LNCaP clone FGC (cell line): ENCODE results near the gene C1orf94.

Experiments
- DNase-seq: peaks from one replicate; pipeline ENCODE4 v3.0.0-alpha.2; 2011; ENCODE audit warnings: low read depth
- H3K4me3 ChIP-seq: 2 replicates; pipeline ENCODE4 v1.5.1; 2011; ENCODE audit warnings: mild to moderate bottlenecking, low read depth, low read length, control low read depth
- TF ChIP-seq, protein P1 (sequence below): IDR thresholded peaks from 2 replicates; pipeline ENCODE4 v1.5.1; 2012; ENCODE audit warnings: mild to moderate bottlenecking; ENCODE audit not compliant: control insufficient read depth, insufficient read depth; ENCODE audit errors: extremely low read depth

The C1orf94 gene

DNA sequence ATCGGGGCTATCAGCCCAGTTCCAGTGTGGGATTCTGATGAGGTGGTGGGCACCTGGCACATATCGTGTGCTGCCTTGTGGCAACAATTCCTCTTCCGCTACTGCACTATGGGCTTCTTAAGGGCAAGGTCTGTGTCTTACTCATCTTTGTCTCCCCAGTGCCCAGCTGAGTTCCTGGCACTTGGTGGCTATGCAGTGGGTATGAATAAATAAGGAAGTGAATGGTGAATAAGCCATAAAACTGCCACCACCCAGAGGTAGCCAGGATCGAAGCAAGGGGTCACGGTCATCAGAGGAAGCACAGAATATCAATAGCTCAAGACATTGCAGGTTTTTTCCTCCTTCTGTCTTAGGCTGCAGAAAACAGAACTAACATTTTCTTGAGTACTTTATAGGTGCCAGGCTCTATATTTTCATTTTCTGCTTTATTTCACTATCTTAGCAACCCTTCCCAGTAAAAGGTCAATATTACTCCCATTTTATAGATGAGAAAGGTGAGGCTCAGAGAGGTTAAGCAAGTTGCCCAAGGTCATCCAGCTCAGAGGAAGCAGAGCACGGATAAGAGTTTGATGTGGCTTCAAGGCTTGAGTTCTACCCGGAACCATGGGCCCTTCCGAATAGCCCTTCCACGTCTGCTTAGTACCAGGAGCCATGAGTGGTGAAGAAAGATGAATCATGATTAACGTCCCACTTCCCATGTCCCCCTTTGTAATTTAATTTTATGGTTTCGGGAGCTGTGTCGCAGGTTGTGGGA, 10.2 kb downstream of the C1orf94 start:
- no peak for DNase-seq
- H3K4me3 ChIP-seq = no peak overlapping the region
- TF ChIP-seq, protein P1, sequence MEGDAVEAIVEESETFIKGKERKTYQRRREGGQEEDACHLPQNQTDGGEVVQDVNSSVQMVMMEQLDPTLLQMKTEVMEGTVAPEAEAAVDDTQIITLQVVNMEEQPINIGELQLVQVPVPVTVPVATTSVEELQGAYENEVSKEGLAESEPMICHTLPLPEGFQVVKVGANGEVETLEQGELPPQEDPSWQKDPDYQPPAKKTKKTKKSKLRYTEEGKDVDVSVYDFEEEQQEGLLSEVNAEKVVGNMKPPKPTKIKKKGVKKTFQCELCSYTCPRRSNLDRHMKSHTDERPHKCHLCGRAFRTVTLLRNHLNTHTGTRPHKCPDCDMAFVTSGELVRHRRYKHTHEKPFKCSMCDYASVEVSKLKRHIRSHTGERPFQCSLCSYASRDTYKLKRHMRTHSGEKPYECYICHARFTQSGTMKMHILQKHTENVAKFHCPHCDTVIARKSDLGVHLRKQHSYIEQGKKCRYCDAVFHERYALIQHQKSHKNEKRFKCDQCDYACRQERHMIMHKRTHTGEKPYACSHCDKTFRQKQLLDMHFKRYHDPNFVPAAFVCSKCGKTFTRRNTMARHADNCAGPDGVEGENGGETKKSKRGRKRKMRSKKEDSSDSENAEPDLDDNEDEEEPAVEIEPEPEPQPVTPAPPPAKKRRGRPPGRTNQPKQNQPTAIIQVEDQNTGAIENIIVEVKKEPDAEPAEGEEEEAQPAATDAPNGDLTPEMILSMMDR = no peak

DNA sequence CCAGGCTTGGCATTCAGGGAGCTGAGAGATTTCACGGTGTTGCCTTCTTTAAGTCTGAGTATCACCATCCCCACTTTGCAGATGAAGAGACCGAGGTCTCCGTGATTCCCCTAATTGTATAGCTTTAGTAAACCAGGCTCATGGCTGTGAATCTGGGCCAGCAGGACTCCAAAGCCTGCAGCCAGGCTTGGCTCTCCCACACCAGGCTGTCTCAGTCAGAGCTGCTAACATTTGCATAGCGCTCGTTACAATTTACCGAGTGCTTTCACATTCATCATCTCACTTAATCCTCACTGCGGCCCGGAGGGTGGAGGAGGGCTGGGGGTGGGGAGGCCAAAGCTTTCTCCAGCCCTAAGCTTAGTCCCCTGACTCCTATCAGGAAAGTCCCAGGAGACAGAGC, 11.7 kb downstream of the C1orf94 start:
- DNase-seq = no peak
- H3K4me3 ChIP-seq = no peak overlapping the region
- TF ChIP-seq, protein P1 = no peak

DNA sequence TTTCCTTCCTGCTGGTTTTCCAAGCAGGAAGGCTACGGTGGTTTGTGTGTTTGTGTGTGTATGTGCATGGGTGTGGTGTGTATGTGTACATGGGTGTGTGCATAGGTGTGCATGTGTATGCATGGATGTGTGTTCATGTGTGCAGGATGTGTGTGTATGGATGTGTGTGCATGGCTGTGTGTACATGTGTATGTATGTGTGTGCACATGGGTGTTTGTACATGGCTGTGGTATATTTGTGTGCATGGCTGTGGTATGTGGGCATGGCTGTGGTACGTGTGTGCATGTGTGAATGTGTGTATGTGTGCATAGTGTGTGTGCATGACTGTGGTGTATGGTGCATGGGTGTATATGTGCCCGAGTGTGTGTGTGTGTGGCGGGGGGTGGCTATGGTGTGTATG, 12.3 kb downstream of the C1orf94 start:
- TF ChIP-seq, protein P1 = no peak
- no peak for DNase-seq

DNA sequence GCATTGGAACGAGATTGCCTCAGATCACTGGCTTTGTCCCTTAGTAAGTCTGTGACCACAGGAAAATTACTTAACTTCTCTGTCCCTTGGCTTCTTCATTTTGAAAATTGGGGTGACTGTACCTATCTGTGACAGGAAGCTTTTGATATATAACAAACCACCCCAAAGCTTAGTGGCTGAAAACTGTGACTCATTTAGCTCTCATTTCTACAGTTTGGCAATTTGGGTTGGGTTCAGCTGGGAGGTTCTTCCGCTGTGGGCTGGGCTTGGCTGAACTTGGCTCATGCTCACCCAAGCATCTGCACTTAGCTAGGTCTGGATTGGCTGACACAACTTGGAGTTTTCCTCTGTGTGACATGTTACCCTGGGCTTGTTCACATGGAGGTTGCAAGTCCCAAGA, 14.0 kb downstream of the C1orf94 start:
- TF ChIP-seq, protein P1 = no peak
- no peak overlapping the region for H3K4me3 ChIP-seq
- no peak for DNase-seq

More for the DNA sequence above, 12.3 kb downstream of the C1orf94 start:
- H3K4me3 ChIP-seq = no peak overlapping the region

DNA sequence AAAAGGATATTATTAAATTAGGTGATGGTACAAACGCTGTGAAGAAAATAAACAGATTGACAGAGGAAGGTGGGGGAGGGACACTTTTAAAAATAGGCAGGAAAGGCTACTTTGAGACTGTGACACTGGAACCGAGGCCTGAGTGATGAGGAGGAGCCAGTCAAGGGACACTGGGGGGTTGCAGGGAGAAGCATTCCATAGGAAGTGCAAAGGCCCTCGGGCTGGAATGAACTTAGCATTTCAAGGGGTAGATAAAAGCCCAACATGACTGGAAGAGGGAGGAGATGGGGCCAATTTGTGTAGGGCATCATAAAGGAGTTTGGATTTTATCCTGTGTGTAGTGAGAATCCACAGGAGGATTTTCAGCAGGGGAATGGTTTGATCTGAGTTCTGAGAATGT, 15.9 kb downstream of the C1orf94 start:
- no peak for DNase-seq
- TF ChIP-seq, protein P1 = no peak
- no peak overlapping the region for H3K4me3 ChIP-seq

DNA sequence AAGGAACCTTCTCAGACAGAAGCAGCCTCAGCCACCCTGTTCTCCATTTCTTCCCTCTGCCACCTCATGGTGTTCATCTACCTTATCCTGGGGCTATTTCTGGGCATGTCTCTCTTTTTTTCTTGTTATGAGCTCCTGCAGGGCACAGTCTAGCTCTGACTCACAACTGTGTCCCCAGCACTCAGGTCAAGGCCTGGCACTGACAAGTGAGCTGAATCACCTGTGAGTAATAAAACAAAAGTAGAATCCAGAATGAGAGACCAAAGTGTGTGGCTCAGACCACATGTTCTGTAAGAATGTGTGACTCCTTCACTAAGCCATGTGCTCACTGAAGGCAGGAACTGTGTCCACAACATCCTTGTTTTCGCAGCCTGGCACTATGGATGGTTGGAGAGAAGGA, 23.2 kb downstream of the C1orf94 start:
- TF ChIP-seq, protein P1 = no peak
- H3K4me3 ChIP-seq = no peak overlapping the region
- no peak for DNase-seq

DNA sequence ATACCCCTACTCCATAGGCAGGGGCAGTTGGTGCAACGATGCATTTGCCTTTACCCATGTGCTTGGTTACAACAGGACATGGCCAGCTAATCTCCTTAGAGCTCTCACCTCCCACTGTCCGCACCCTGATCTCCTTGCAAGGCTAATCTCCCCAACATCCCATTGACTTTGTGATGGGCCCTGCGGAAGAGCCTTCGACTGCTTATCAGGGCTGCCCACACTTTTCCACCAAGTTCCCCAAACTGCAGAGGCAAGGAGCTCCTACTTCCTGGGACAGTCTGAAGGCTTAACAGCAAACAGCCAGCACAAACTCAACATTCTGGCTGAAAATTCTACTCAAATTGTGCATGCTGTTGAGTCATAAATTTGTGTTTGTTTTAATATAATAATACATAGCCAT, 36.0 kb downstream of the C1orf94 start:
- TF ChIP-seq, protein P1 = no peak
- no peak overlapping the region for H3K4me3 ChIP-seq
- DNase-seq = no peak
